ENCODE results near the gene SYTL5. TPM values are rescaled to one million over a fixed set of nuclear protein-coding genes. Genes with fewer than 3 reads are reported as not detected.

SYTL5 gene
- total RNA-seq, 2 experiments from 2014 or later = not detected

DNA sequence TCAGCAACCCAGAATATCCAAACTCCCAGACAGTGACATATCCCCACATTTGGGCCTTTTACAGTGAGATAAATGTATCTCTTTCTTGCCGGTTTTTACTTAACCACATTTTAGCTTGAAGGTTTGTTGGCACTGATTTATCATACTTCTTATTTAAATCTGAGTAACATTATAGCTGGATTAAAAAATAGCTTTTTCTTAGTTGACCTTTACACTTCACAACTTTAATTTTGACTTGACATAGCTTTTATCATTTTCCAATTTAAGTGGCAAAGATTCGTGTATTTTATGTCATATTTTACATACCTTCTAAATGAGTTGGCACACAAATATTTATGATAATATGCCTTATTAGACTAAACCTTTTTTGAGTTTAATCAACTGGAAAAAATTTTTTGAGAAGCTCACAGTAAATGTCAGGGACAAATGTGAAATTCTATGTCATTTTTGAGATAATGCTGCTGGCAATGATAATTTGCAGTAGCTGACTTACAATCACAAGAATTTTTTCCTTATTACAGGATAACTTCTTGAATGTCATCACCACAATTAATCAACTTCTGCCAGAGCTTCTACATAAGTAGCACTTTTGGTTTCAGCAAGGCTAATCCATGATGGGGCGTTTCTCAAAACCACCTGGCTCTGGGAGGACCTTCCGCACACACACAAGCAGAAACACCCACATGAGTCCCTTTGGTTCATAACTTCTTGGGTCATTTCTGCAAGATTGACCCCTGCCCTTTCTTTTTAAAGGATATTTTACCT is 80.3 kb downstream of the SYTL5 start:
- no peaks in the 10 kb centered on the region for H3K27me3 Mint-ChIP-seq
- ATAC-seq (ENCODE audit: low read depth) = no peak

GRCh38 chrX:38087594-38087993 is 81.2 kb downstream of the SYTL5 start:
- POLR2A ChIA-PET = no interaction called here
- H3K9me3 Mint-ChIP-seq = no peaks in the 10 kb centered on the region
- DNase-seq (no peak), ATAC-seq (ENCODE audit: low read depth) (no peak)
- H3K4me1 Mint-ChIP-seq = no peaks in the 10 kb centered on the region
- H3K27ac Mint-ChIP-seq = no peak overlapping the region
- H3K4me3 Mint-ChIP-seq = no peak overlapping the region
- H3K27me3 Mint-ChIP-seq = no peaks in the 10 kb centered on the region
- H3K36me3 Mint-ChIP-seq = no peaks in the 10 kb centered on the region

More for the DNA sequence above, 80.3 kb downstream of the SYTL5 start:
- Mint-ChIP-seq H3K9me3 (no peaks in the 10 kb centered on the region), H3K4me1 (no peaks in the 10 kb centered on the region), H3K4me3 (no peak overlapping the region), H3K36me3 (no peaks in the 10 kb centered on the region), H3K27ac (no peak overlapping the region)
- no peak for DNase-seq
- POLR2A ChIA-PET = no interaction called here

- H3K4me3 Mint-ChIP-seq = no peak overlapping the region
- H3K36me3 Mint-ChIP-seq = no peaks in the 10 kb centered on the region
Measured at GRCh38 chrX:38089173-38089982, 83.0 kb downstream of the SYTL5 start.

DNA sequence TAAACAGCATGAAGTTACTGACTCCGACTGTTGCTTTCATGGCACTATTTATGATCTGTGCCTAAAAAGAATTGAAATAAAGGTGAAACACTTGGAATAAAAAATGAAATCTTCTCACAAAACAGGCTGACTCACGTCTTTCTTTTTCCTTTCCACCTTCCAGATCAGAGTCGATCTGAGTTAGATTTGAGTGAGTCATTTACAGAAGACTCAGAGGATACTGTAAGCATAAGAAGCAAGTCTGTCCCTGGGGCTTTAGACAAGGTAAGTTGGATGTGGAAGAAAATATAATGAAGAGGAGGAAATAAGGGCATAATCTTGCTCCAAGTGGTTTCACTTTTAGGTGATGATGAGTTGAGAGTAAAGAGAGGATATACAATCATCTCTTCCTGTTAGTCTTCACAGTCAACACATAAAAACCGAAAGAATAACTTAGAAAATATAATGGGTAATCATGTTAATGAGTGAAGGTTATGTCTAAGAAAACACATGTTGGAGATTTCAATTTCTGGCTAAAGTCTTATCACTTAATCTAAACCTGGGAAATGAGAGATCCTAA is 89.7 kb downstream of the SYTL5 start:
- no peak overlapping the region for H3K27ac Mint-ChIP-seq
- DNase-seq (no peak), ATAC-seq (ENCODE audit: low read depth) (no peak)
- H3K9me3 Mint-ChIP-seq = no peaks in the 10 kb centered on the region
- no peak overlapping the region for H3K4me3 Mint-ChIP-seq
- H3K27me3 Mint-ChIP-seq = peaks cover 2% of the 10 kb centered on the region
- H3K36me3 Mint-ChIP-seq = no peaks in the 10 kb centered on the region
- no peaks in the 10 kb centered on the region for H3K4me1 Mint-ChIP-seq
- POLR2A ChIA-PET = no interaction called here

More at GRCh38 chrX:38089173-38089982, 83.0 kb downstream of the SYTL5 start:
- DNase-seq = no peak
- Mint-ChIP-seq H3K9me3 (no peaks in the 10 kb centered on the region), H3K27ac (no peak overlapping the region), H3K27me3 (no peaks in the 10 kb centered on the region), H3K4me1 (no peaks in the 10 kb centered on the region)
- POLR2A ChIA-PET = no interaction called here
- ATAC-seq (ENCODE audit: low read depth) = no peak

DNA sequence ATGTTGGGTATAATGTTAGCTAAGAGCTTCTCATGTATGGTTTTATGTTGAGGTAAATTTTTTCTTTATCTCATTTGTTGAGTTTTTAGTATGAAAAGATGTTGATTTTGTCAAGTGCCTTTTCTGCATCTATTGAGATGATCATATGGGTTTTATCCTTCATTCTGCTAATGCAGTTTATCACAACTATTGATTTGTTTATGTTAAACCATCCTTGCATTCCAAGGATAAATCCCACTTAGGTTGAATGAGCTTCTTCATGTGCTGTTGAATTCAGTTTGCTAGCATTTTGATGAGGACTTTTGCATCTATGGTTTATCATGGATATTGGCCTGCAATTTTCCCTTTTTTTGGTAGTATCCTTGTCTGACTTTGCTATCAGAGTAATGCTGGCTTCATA is 93.3 kb downstream of the SYTL5 start:
- POLR2A ChIA-PET = no interaction called here

GRCh38 chrX:38102240-38102639 is 95.9 kb downstream of the SYTL5 start:
- Mint-ChIP-seq H3K4me3 (no peak overlapping the region), H3K27me3 (peaks cover 2% of the 10 kb centered on the region), H3K36me3 (no peaks in the 10 kb centered on the region), H3K27ac (no peak overlapping the region), H3K4me1 (peaks cover 7% of the 10 kb centered on the region), H3K9me3 (no peaks in the 10 kb centered on the region)
- DNase-seq (no peak), ATAC-seq (ENCODE audit: low read depth) (no peak)
- POLR2A ChIA-PET = no interaction called here

More for the DNA sequence above, 93.3 kb downstream of the SYTL5 start:
- no peak for DNase-seq
- peaks cover 2% of the 10 kb centered on the region for H3K27me3 Mint-ChIP-seq
- H3K4me1 Mint-ChIP-seq = peaks cover 6% of the 10 kb centered on the region
- no peaks in the 10 kb centered on the region for H3K9me3 Mint-ChIP-seq
- H3K36me3 Mint-ChIP-seq = no peaks in the 10 kb centered on the region
- H3K4me3 Mint-ChIP-seq = no peak overlapping the region
- ATAC-seq (ENCODE audit: low read depth) = no peak
- H3K27ac Mint-ChIP-seq = no peak overlapping the region

DNA sequence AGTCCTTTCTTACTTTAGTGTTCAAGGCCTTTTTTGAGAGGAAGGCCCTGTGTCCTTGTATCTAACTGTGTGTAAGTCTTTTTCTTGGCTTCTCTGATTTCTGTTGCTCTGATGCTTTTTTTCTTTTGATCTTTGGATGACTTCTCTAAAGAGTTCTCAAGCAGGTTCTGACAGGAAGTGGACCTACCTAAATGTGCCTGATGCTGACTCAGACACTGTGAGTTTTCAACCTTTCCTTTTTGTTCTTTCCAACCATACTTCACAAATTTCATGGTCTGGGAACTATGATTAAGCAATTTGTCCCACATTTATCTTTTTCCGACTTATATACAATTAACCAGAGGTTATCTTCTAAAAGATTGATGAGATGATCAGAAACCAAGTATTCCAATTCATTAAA is 96.5 kb downstream of the SYTL5 start:
- no peak overlapping the region for H3K4me3 Mint-ChIP-seq
- H3K4me1 Mint-ChIP-seq = peaks cover 7% of the 10 kb centered on the region
- peaks cover 2% of the 10 kb centered on the region for H3K27me3 Mint-ChIP-seq
- no peaks in the 10 kb centered on the region for H3K36me3 Mint-ChIP-seq
- DNase-seq = no peak
- ATAC-seq (ENCODE audit: low read depth) = no peak
- H3K9me3 Mint-ChIP-seq = no peaks in the 10 kb centered on the region
- no peak overlapping the region for H3K27ac Mint-ChIP-seq
- POLR2A ChIA-PET = no interaction called here

- no peak for DNase-seq
- no peaks in the 10 kb centered on the region for H3K9me3 Mint-ChIP-seq
- no peak for ATAC-seq (ENCODE audit: low read depth)
- H3K27ac Mint-ChIP-seq = no peak overlapping the region
- H3K27me3 Mint-ChIP-seq = peaks cover 2% of the 10 kb centered on the region
- POLR2A ChIA-PET = no interaction called here
- no peaks in the 10 kb centered on the region for H3K36me3 Mint-ChIP-seq
- H3K4me1 Mint-ChIP-seq = peaks cover 7% of the 10 kb centered on the region
- H3K4me3 Mint-ChIP-seq = no peak overlapping the region
Measured at GRCh38 chrX:38103857-38104812, 97.8 kb downstream of the SYTL5 start.

- H3K27ac Mint-ChIP-seq = no peak overlapping the region
- peaks cover 7% of the 10 kb centered on the region for H3K4me1 Mint-ChIP-seq
- peaks cover 2% of the 10 kb centered on the region for H3K27me3 Mint-ChIP-seq
- no peaks in the 10 kb centered on the region for H3K9me3 Mint-ChIP-seq
- ATAC-seq (ENCODE audit: low read depth) (no peak), DNase-seq (no peak)
- H3K36me3 Mint-ChIP-seq = no peaks in the 10 kb centered on the region
- H3K4me3 Mint-ChIP-seq = no peak overlapping the region
- POLR2A ChIA-PET = no interaction called here
Measured at GRCh38 chrX:38105216-38105725, 98.9 kb downstream of the SYTL5 start.

- Mint-ChIP-seq H3K36me3 (no peaks in the 10 kb centered on the region), H3K4me3 (no peak overlapping the region), H3K9me3 (no peaks in the 10 kb centered on the region), H3K4me1 (peaks cover 7% of the 10 kb centered on the region), H3K27me3 (no peaks in the 10 kb centered on the region), H3K27ac (no peak overlapping the region)
- no peak for ATAC-seq (ENCODE audit: low read depth)
- DNase-seq = no peak
- POLR2A ChIA-PET = no interaction called here
Measured at GRCh38 chrX:38106991-38107655, 100.8 kb downstream of the SYTL5 start.

GRCh38 chrX:38108364-38108763 is 102.0 kb downstream of the SYTL5 start:
- Mint-ChIP-seq H3K4me1 (peaks cover 5% of the 10 kb centered on the region), H3K27ac (no peak overlapping the region), H3K36me3 (no peaks in the 10 kb centered on the region), H3K27me3 (no peaks in the 10 kb centered on the region), H3K9me3 (no peaks in the 10 kb centered on the region), H3K4me3 (no peak overlapping the region)
- DNase-seq (no peak), ATAC-seq (ENCODE audit: low read depth) (no peak)
- POLR2A ChIA-PET = no interaction called here

- no peaks in the 10 kb centered on the region for H3K9me3 Mint-ChIP-seq
- DNase-seq = no peak
- POLR2A ChIA-PET = no interaction called here
- H3K27ac Mint-ChIP-seq = no peak overlapping the region
- no peaks in the 10 kb centered on the region for H3K36me3 Mint-ChIP-seq
- no peaks in the 10 kb centered on the region for H3K27me3 Mint-ChIP-seq
- no peak for ATAC-seq (ENCODE audit: low read depth)
- H3K4me1 Mint-ChIP-seq = peaks cover 5% of the 10 kb centered on the region
- no peak overlapping the region for H3K4me3 Mint-ChIP-seq
Measured at GRCh38 chrX:38109042-38109898, 102.9 kb downstream of the SYTL5 start.
